ENCODE measurements around the gene GRM7. TPM values are rescaled to one million over a fixed set of nuclear protein-coding genes. Genes with fewer than 3 reads are reported as not detected.

Gene GRM7
- total RNA-seq, 4 donors from 2014 or later, result 0.29 to 15.8 (median 0.67) TPM

DNA sequence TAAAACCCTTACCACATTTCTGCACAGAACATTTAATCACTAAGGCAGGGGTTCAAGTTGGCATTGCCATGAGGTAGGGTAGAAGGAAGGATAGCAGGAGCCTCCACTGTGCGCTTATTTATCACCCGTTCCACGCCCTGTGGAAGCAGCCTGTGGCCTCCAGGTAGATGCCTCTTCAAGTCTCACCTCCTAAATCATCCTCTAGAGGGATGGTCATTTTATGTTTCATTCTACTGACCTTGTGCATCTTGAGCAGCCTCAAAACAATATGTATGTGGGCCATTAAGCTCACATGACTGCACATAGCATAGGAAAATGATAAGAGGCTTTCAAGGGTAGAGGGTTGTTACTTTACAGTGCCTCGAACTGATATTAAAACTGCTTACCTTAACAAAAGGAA, 546.2 kb downstream of the GRM7 start:
- no peaks in the 10 kb centered on the region for H3K4me1 ChIP-seq
- H3K9me3 ChIP-seq, result no peaks in the 10 kb centered on the region
- no peak for DNase-seq
- intact Hi-C loops (cut with DNase I; ENCODE audit: low total_unique reads), result no loop called here
- no peak overlapping the region for H3K4me3 ChIP-seq
- H3K27ac ChIP-seq, result no peak overlapping the region
- no peak for TF ChIP-seq POLR2A (IDR thresholded peaks at IDR 0.05)
- TF ChIP-seq, protein P1, sequence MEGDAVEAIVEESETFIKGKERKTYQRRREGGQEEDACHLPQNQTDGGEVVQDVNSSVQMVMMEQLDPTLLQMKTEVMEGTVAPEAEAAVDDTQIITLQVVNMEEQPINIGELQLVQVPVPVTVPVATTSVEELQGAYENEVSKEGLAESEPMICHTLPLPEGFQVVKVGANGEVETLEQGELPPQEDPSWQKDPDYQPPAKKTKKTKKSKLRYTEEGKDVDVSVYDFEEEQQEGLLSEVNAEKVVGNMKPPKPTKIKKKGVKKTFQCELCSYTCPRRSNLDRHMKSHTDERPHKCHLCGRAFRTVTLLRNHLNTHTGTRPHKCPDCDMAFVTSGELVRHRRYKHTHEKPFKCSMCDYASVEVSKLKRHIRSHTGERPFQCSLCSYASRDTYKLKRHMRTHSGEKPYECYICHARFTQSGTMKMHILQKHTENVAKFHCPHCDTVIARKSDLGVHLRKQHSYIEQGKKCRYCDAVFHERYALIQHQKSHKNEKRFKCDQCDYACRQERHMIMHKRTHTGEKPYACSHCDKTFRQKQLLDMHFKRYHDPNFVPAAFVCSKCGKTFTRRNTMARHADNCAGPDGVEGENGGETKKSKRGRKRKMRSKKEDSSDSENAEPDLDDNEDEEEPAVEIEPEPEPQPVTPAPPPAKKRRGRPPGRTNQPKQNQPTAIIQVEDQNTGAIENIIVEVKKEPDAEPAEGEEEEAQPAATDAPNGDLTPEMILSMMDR (IDR thresholded peaks at IDR 0.05), result no peak
- no peaks in the 10 kb centered on the region for H3K36me3 ChIP-seq
- H3K27me3 ChIP-seq, result no peaks in the 10 kb centered on the region

DNA sequence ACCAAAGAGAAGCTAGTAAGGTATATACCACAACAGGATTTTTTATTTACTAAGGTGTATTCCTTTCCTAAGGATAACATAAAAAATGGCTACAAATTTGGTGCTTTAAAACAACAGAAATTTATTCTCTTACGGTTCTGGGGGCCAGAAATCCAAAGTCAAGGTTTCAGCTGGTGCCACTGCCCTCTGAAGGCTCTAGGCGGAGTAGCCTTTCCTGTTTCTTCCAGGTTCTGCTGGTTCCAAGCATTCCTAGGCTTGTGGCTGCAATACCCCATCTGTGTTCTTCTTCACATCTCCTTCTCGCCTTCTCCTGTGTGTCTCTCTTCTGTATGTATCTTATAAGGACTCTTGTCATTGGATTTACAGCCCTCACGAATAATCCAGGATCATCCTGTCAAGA, 549.9 kb downstream of the GRM7 start:
- no peak overlapping the region for H3K4me3 ChIP-seq
- no peaks in the 10 kb centered on the region for H3K9me3 ChIP-seq
- no peak for TF ChIP-seq POLR2A (IDR thresholded peaks at IDR 0.05)
- TF ChIP-seq, protein P1 (IDR thresholded peaks at IDR 0.05), result no peak
- H3K36me3 ChIP-seq, result no peaks in the 10 kb centered on the region
- no peaks in the 10 kb centered on the region for H3K27me3 ChIP-seq
- no peaks in the 10 kb centered on the region for H3K4me1 ChIP-seq
- no peak overlapping the region for H3K27ac ChIP-seq
- no peak for DNase-seq
- intact Hi-C loops (cut with DNase I; ENCODE audit: low total_unique reads), result no loop called here

DNA sequence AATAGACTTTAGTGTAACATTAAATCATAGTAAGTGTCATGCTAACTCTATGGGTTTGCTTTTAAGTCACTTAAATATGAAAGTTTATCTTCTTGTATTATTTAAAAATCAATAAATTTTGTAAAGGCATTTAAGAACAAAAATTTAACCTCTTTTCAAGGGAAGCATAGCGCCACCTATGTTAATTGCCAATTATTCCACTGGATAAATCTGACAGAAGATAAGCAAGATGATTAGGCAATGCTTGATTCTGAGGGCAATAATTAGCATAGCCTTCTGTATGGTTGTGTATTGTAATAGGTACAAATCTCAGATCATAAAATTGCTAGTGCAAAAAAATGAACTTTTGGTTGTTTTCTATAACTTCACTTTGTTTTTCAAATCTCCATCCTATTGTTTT, 560.1 kb downstream of the GRM7 start:
- H3K4me3 ChIP-seq, result no peak overlapping the region
- TF ChIP-seq POLR2A (IDR thresholded peaks at IDR 0.05), result no peak
- TF ChIP-seq, protein P1 (IDR thresholded peaks at IDR 0.05), result no peak
- no peaks in the 10 kb centered on the region for H3K4me1 ChIP-seq
- DNase-seq, result no peak
- no peaks in the 10 kb centered on the region for H3K36me3 ChIP-seq
- H3K27ac ChIP-seq, result no peak overlapping the region
- H3K9me3 ChIP-seq, result no peaks in the 10 kb centered on the region
- no peaks in the 10 kb centered on the region for H3K27me3 ChIP-seq
- intact Hi-C loops (cut with DNase I; ENCODE audit: low total_unique reads), result no loop called here

DNA sequence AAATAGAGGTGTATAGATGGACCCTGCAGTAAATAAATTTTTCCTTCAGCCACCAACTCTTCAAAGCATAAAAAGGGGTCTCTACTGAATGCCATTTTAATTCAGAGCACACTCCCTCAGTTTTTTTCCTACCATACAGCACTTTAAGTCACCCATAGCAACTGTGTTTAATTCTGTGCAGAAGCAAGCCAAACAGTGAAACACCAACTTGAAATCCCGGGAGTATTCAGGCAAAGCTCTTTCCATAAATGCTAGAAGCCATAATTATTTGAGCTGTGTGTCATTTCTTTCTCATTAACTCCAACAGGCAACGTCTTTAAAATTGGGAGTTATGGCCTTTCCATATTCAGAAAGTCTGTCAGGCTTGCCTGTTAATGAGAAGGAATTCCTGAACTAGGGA, 562.1 kb downstream of the GRM7 start:
- intact Hi-C loops (cut with DNase I; ENCODE audit: low total_unique reads), result no loop called here
- no peak for TF ChIP-seq POLR2A (IDR thresholded peaks at IDR 0.05)
- TF ChIP-seq, protein P1 (IDR thresholded peaks at IDR 0.05), result no peak

DNA sequence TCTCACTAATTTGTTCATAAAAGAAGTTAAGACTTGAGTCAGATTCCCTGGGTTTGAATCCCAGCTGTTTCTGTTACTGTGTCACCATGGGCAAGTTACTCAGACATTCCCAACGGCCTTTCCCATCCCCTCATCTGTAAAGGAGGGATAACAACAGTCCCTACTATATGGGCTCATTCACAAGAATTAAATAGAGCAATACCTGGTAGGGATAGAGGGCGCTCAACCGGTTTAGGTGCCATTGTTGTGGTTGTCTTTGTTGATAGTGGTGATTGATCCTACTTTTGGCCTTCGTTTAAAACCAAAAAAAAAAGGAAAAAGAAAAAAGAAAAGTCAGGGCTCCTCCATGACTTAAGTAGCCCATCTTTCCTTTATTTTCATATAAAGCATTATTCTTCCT, 563.1 kb downstream of the GRM7 start:
- no peak overlapping the region for H3K4me3 ChIP-seq
- no peaks in the 10 kb centered on the region for H3K9me3 ChIP-seq
- TF ChIP-seq POLR2A (IDR thresholded peaks at IDR 0.05), result no peak
- TF ChIP-seq, protein P1 (IDR thresholded peaks at IDR 0.05), result no peak
- no peaks in the 10 kb centered on the region for H3K36me3 ChIP-seq
- no peaks in the 10 kb centered on the region for H3K27me3 ChIP-seq
- H3K27ac ChIP-seq, result no peak overlapping the region
- intact Hi-C loops (cut with DNase I; ENCODE audit: low total_unique reads), result no loop called here
- DNase-seq, result no peak
- H3K4me1 ChIP-seq, result no peaks in the 10 kb centered on the region

More for the DNA sequence above, 562.1 kb downstream of the GRM7 start:
- no peaks in the 10 kb centered on the region for H3K27me3 ChIP-seq
- no peak overlapping the region for H3K27ac ChIP-seq
- no peaks in the 10 kb centered on the region for H3K4me1 ChIP-seq
- DNase-seq, result no peak
- H3K4me3 ChIP-seq, result no peak overlapping the region
- H3K36me3 ChIP-seq, result no peaks in the 10 kb centered on the region
- H3K9me3 ChIP-seq, result no peaks in the 10 kb centered on the region
